ENCODE measurements around the gene SGSM2. TPM values are rescaled to one million over a fixed set of nuclear protein-coding genes. Genes with fewer than 3 reads are reported as not detected.

SGSM2 gene
- total and polyA plus RNA-seq, 2 of the 13 experiments (the other 11 are each of a cell fraction or from before 2014, with no cell fraction given): 30.4 to 51.3 TPM

DNA sequence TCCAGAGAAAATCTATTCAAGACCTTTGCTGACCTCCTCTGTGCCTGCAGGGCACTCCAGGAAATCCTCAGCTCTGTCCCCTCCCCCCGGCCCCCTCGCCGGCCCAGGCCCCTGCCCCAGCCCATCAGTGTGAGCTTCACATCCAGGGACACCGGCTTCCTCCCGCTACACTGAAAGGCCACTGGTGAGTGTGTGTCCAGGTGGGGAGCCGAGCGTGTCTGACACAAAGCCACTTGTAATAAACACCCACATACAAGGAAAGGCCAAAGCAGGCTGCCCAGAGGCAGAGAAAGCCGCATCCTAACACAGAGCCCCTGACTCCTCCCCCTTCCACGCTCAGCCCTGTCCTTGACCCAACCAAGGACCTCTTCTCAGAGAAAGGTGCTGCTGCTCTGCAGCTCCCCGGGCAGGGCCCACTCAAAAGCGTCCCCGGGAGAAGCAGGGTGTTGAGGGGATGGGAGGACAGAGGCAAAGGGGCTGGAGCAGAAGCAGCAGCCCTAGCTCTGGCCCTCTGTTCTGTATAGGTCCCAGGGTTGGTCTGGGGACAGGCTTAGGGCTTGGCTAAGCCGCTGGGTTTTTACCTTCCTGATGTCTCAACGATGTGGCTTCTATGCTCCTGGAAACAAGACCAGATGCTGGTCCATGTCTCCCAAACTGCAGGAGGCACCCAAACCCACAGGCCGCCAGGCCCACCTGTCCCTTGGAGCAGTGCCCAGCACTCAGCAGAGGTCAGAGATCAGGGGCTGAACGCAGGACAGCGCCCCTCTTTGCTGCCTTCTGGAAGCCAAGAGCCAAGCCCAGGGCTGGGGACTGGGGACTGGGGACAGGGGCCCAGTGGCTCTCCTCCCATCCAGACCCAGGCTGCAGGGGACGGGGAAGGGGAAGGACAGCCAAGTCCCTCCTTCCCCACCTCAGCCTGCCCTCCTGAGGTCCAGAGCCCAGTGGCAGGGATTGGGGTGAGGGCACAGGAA lies 48.2 kb downstream of the SGSM2 start (continued):
- TF ChIP-seq DBP (CRISPR knock-in tag; IDR thresholded peaks at IDR 0.05; ENCODE audit: not compliant biosample characterization): no peak
- peak; percentile 75 for TF ChIP-seq RARA (CRISPR knock-in tag; IDR thresholded peaks at IDR 0.05)
- TF ChIP-seq ZBTB14 (CRISPR knock-in tag; IDR thresholded peaks at IDR 0.05): no peak
- no peak for TF ChIP-seq ZNF407 (CRISPR knock-in tag; IDR thresholded peaks at IDR 0.05; ENCODE audit: not compliant biosample characterization)
- no peak for TF ChIP-seq HOXA3 (CRISPR knock-in tag; IDR thresholded peaks at IDR 0.05)
- TF ChIP-seq HBP1 (CRISPR knock-in tag; IDR thresholded peaks at IDR 0.05; ENCODE audit: low read depth): no peak
- no peak for TF ChIP-seq HNF4G (IDR thresholded peaks at IDR 0.05; ENCODE audit: borderline replicate concordance, low read depth, low read length)
- TF ChIP-seq HNF4G (CRISPR knock-in tag; IDR thresholded peaks at IDR 0.05; ENCODE audit: borderline replicate concordance, low read depth): no peak
- no peak for TF ChIP-seq ZNF24 (IDR thresholded peaks at IDR 0.05)
- no peak for TF ChIP-seq RCOR2 (CRISPR knock-in tag; IDR thresholded peaks at IDR 0.05)
- no peak for TF ChIP-seq ZFP41 (CRISPR knock-in tag; IDR thresholded peaks at IDR 0.05; ENCODE audit: borderline replicate concordance)
- no peak for TF ChIP-seq U2AF1 (optimal IDR thresholded peaks at IDR 0.05; ENCODE audit: low read depth, low read length)
- no peak for TF ChIP-seq FLYWCH1 (CRISPR knock-in tag; IDR thresholded peaks at IDR 0.05)
- TF ChIP-seq GATA4 (IDR thresholded peaks at IDR 0.05; ENCODE audit: borderline replicate concordance, low read depth): no peak
- TF ChIP-seq ZNF816 (CRISPR knock-in tag; IDR thresholded peaks at IDR 0.05; ENCODE audit: borderline replicate concordance): no peak
- TF ChIP-seq ZNF12 (CRISPR knock-in tag; IDR thresholded peaks at IDR 0.05): no peak
- TF ChIP-seq SNAI1 (CRISPR knock-in tag; IDR thresholded peaks at IDR 0.05; ENCODE audit: borderline replicate concordance): no peak

Measured in HepG2 (cell line).